Lower leg skin (tissue), 3 donors: ENCODE results near the gene SH3RF3.

Source experiments
- CTCF ChIP-seq, 3 donors: fragments of 450-650 bp; IDR thresholded peaks; one replicate each; pipeline ENCODE4 v1.5.1; 2016; ENCODE audit warnings: antibody characterized with exemption in 3 of 3, mild to moderate bottlenecking in 3 of 3, moderate library complexity in 2 of 3
- POLR2A ChIP-seq, 2 donors: fragments of 450-650 bp; IDR thresholded peaks; one replicate each; pipeline ENCODE4 v1.6.1; 2016 to 2017; ENCODE audit warnings: antibody characterized with exemption in 2 of 2, mild to moderate bottlenecking in 1 of 2, moderate library complexity in 1 of 2

DNA sequence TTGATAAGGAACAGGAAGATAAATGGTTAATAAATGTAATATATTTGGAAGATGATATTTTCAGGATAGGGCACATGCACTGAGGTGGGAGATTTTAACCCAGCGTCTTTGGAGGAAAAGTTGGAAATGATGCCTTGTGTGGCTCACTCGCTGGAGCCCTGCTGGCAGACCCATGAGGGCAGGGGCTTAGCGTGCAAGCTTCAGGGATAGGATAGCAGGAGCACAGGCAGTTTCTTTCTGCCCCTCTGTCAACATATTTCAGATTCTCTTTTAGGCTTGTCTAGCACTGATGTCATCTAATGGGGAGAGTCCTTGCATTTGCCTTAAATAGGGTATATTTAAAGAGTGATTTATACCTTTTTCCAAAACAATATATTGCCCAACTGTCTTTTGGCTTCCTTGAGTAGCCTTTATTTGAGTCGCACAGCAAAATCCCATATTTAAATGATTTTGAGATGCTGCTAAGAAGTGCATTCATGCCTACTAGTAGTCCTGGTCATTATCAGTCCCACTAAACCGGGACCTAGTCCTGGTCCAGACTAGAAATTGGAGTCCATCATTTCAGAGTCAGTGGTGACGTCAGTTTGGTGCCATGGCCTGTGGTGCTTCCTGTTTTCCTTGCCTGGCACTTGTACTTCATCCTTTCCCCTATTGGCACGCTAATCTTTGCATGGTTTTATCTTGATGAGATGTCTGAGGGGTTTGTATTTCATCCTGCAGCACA is 45.8 kb downstream of the SH3RF3 start:
- no peak for TF ChIP-seq CTCF (IDR thresholded peaks at IDR 0.05)
- no peak for TF ChIP-seq POLR2A (IDR thresholded peaks at IDR 0.05)
